Epithelial cell of esophagus (primary cell): ENCODE results near the gene LRRC53.

Source experiments
- DNase-seq: peaks from one replicate; pipeline ENCODE4 v3.0.0; 2010; ENCODE audit warnings: low read depth
- H3K4me3 ChIP-seq: 2 replicates; pipeline ENCODE4 v1.5.1; 2011; ENCODE audit warnings: mild to moderate bottlenecking, low read length, control low read depth
- CTCF ChIP-seq: IDR thresholded peaks from 2 replicates; pipeline ENCODE4 v1.5.1; 2011; ENCODE audit warnings: low read depth, mild to moderate bottlenecking, low read length, control low read depth, inconsistent platforms; ENCODE audit not compliant: insufficient read depth; ENCODE audit errors: missing control alignments

Gene LRRC53

GRCh38 chr1:74513411-74514300 lies 1.2 kb upstream of the LRRC53 start:
- H3K4me3 ChIP-seq, result no peak overlapping the region
- DNase-seq, result no peak
- TF ChIP-seq CTCF, result no peak

- TF ChIP-seq CTCF, result no peak
- DNase-seq, result no peak
- H3K4me3 ChIP-seq, result no peak overlapping the region
These were observed 4.0 kb downstream of the LRRC53 start for GRCh38 chr1:74508449-74508848.

- no peak for TF ChIP-seq CTCF
- H3K4me3 ChIP-seq, result no peak overlapping the region
- DNase-seq, result no peak
These were observed 6.3 kb downstream of the LRRC53 start for GRCh38 chr1:74505928-74506710.

DNA sequence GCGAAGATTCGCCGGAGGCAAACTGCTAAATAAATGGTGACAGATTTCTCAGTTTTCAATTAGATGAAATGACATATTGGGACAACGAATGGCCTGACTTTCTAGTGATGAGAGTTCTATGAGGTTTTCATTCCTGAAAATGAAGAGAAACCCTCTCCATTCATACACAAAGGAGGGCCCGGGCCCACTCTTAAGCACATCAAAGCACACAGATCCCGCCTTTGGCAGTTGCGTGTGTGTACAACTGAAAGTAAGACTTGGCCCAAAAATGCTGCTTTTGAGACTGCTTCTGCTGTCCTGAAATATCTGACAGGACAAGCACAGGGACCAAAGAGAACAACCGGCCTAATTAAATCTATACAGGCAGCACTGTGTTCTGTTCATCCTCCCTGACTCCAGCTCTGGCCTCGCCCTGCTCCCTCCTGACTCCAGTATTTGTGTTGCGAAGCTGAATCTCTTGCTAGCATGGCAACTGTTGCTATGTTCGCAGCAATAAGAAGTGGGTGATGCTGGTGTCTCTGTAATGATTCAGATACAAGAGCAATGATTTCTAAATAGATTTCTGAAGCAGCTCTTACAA lies 7.4 kb downstream of the LRRC53 start:
- TF ChIP-seq CTCF, result no peak
- DNase-seq, result peak; percentile 5
- no peak overlapping the region for H3K4me3 ChIP-seq

DNA sequence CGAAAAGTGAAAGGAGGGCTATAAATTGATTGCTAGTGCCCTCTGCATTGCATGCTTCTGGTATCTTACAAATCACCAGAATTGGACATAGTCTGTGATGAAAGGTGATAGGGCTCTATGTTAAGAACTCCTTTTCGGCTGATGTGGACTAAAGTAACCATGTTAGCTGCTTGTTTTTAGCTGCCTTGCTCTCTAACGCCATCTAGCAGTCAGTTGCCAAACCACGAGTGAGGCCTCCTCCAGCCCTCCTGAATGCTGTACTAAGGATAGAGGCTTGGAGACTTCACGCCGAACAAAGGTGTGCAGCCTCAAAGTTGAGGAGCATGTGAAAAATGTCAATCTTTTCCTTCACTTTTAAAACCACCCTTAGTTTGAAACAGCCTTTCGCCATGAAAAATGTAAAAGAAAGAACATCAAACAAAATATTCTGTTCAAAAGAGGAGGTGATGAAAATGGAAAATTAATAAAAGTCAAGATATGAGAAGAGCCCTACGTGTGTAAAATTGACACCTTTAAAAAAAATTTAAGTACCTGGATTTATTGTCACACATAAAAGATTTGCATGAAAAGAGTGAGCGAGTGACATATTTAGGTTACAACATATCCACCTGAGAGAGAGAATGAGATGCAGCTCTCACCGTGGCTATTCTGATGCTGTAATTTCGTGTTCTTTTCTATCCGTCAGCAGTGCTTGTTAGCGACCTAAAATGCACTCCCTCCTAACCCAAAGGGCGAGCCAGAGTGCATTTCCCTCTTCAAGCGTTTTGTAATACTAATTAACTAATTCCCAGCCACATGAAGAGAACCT lies 8.1 kb downstream of the LRRC53 start:
- TF ChIP-seq CTCF, result peak; percentile 91
- DNase-seq, result peak; percentile 64
- H3K4me3 ChIP-seq, result no peak overlapping the region

GRCh38 chr1:74502858-74503257 lies 9.6 kb downstream of the LRRC53 start:
- no peak for DNase-seq
- no peak for TF ChIP-seq CTCF

More at GRCh38 chr1:74502858-74503257, 9.6 kb downstream of the LRRC53 start:
- H3K4me3 ChIP-seq, result no peak overlapping the region
